WTC11 (cell line): Measurements from ENCODE around the gene C1orf232. TPM values are rescaled to one million over a fixed set of nuclear protein-coding genes. Genes with fewer than 3 reads are reported as not detected.

Experiments used
- ATAC-seq: fragments of 200-7000 bp; cut with Tn5 transposase; 2 replicates; pipeline ENCODE4 v1.10.0; 2021; ENCODE audit warnings: mild to moderate bottlenecking, moderate library complexity
- CTCF ChIA-PET: fragments of 300-600 bp; sonication (Branson Sonifier 250); formaldehyde crosslinking; loops from one replicate; lab custom pipeline; 2021; ENCODE audit warnings: antibody characterized with exemption; lab: Charles Lee
- POLR2A ChIA-PET: fragments of 350-600 bp; sonication (Branson Sonifier 250); formaldehyde crosslinking; loops from one replicate; lab custom pipeline; 2021; ENCODE audit warnings: antibody characterized with exemption; lab: Charles Lee
- DNase-seq: peaks from one replicate; pipeline ENCODE4 v3.0.0; 2021; ENCODE audit warnings: low spot score
- H3K27ac Mint-ChIP-seq: 2 replicates; pipeline ENCODE4 v1.8.0; 2021; ENCODE audit warnings: mixed read lengths
- H3K27me3 Mint-ChIP-seq: 2 replicates; pipeline ENCODE4 v1.8.0; 2021; ENCODE audit warnings: low read depth, mild to moderate bottlenecking, moderate library complexity, mixed read lengths
- H3K36me3 Mint-ChIP-seq: 2 replicates; pipeline ENCODE4 v1.8.0; 2021; ENCODE audit warnings: mixed read lengths
- H3K4me1 Mint-ChIP-seq: 2 replicates; pipeline ENCODE4 v1.8.0; 2022; ENCODE audit warnings: mixed read lengths
- H3K4me3 Mint-ChIP-seq: 2 replicates; pipeline ENCODE4 v1.8.0; 2021; ENCODE audit warnings: mild to moderate bottlenecking, moderate library complexity, mixed read lengths
- H3K9me3 Mint-ChIP-seq: 2 replicates; pipeline ENCODE4 v1.8.0; 2021; ENCODE audit warnings: mixed read lengths
- AR ChIP-seq: fragments of 250-450 bp; sonication (Bioruptor Pico); IDR thresholded peaks from 2 replicates; pipeline ENCODE4 v1.9.0; 2021; ENCODE audit warnings: mild to moderate bottlenecking
- ARID4B ChIP-seq: sonication (generic); formaldehyde crosslinking; IDR thresholded peaks from 2 replicates; pipeline ENCODE4 v1.8.0; 2023; ENCODE audit warnings: missing genetic modification reagents, mild to moderate bottlenecking, borderline replicate concordance
- CDX4 ChIP-seq: fragments of 250-450 bp; sonication (Bioruptor Pico); IDR thresholded peaks from 2 replicates; pipeline ENCODE4 v1.9.0; 2021; ENCODE audit warnings: moderate library complexity, mild to moderate bottlenecking, inconsistent platforms, borderline replicate concordance
- CTCF ChIP-seq: fragments of 200-600 bp; IDR thresholded peaks from 2 replicates; pipeline ENCODE4 v1.8.0; 2022; ENCODE audit warnings: antibody characterized with exemption
- E2F1 ChIP-seq: sonication (generic); formaldehyde crosslinking; IDR thresholded peaks from 2 replicates; pipeline ENCODE4 v1.8.0; 2022; ENCODE audit warnings: mild to moderate bottlenecking, missing genetic modification reagents
- E2F4 ChIP-seq: sonication (generic); formaldehyde crosslinking; IDR thresholded peaks from 2 replicates; pipeline ENCODE4 v1.8.1; 2022; ENCODE audit warnings: low read depth, mild to moderate bottlenecking, moderate library complexity, missing genetic modification reagents, borderline replicate concordance
- ESRRA ChIP-seq: sonication (generic); formaldehyde crosslinking; IDR thresholded peaks from 2 replicates; pipeline ENCODE4 v1.8.1; 2022; ENCODE audit warnings: mild to moderate bottlenecking, missing genetic modification reagents, borderline replicate concordance
- MYBL2 ChIP-seq: sonication (generic); formaldehyde crosslinking; IDR thresholded peaks from 2 replicates; pipeline ENCODE4 v1.8.1; 2023; ENCODE audit warnings: mild to moderate bottlenecking, moderate library complexity, missing genetic modification reagents
- NFATC4 ChIP-seq: fragments of 250-450 bp; sonication (Bioruptor Pico); IDR thresholded peaks from 2 replicates; pipeline ENCODE4 v1.9.0; 2021; ENCODE audit warnings: mild to moderate bottlenecking
- PRRX2 ChIP-seq: fragments of 250-450 bp; sonication (Bioruptor Pico); IDR thresholded peaks from 2 replicates; pipeline ENCODE4 v1.8.0; 2021; ENCODE audit warnings: mild to moderate bottlenecking
- RELA ChIP-seq: sonication (generic); formaldehyde crosslinking; IDR thresholded peaks from 2 replicates; pipeline ENCODE4 v1.8.1; 2022; ENCODE audit warnings: missing genetic modification reagents, mild to moderate bottlenecking, borderline replicate concordance
- SMAD3 ChIP-seq: sonication (generic); formaldehyde crosslinking; IDR thresholded peaks from 2 replicates; pipeline ENCODE4 v1.8.0; 2022; ENCODE audit warnings: missing genetic modification reagents, mild to moderate bottlenecking, borderline replicate concordance
- SMAD4 ChIP-seq: sonication (generic); formaldehyde crosslinking; IDR thresholded peaks from 2 replicates; pipeline ENCODE4 v1.8.0; 2022; ENCODE audit warnings: mild to moderate bottlenecking, missing genetic modification reagents
- TEAD1 ChIP-seq: sonication (generic); formaldehyde crosslinking; IDR thresholded peaks from 2 replicates; pipeline ENCODE4 v1.8.0; 2022; ENCODE audit warnings: mild to moderate bottlenecking, missing genetic modification reagents
- TEAD4 ChIP-seq: sonication (generic); formaldehyde crosslinking; IDR thresholded peaks from 2 replicates; pipeline ENCODE4 v1.8.0; 2022; ENCODE audit warnings: mild to moderate bottlenecking, missing genetic modification reagents
- ZBTB43 ChIP-seq: sonication (generic); formaldehyde crosslinking; IDR thresholded peaks from 2 replicates; pipeline ENCODE4 v1.8.1; 2023; ENCODE audit warnings: mild to moderate bottlenecking, missing genetic modification reagents
- ZNF532 ChIP-seq: fragments of 250-450 bp; sonication (Bioruptor Pico); IDR thresholded peaks from 2 replicates; pipeline ENCODE4 v1.9.0; 2021; ENCODE audit warnings: mild to moderate bottlenecking, borderline replicate concordance
- total RNA-seq: library from RNA; stranded (reverse); gene quantifications from 3 replicates; pipeline ENCODE4 v1.2.3, GENCODE V29; 2021

Gene C1orf232
- total RNA-seq, 1 experiment from 2014 or later = not detected

- TF ChIP-seq ZBTB43 (CRISPR knock-in tag) (no peak), AR (no peak), ESRRA (CRISPR knock-in tag) (no peak), E2F4 (CRISPR knock-in tag) (no peak), TEAD4 (CRISPR knock-in tag) (no peak)
These were observed 36.0 kb downstream of the C1orf232 start (continued) for GRCh38 chr1:26132834-26133167.

GRCh38 chr1:26132128-26132833, 36.5 kb downstream of the C1orf232 start:
- DNase-seq (peak; percentile 60), ATAC-seq (peak; percentile 65)
- no peaks in the 10 kb centered on the region for H3K27me3 Mint-ChIP-seq
- H3K4me1 Mint-ChIP-seq = peaks cover 7% of the 10 kb centered on the region
- H3K36me3 Mint-ChIP-seq = no peaks in the 10 kb centered on the region
- CTCF ChIA-PET = interaction anchor here (0.6 to 1.1 kb wide), 3 partner anchors 13 to 325 kb away, joined by 3 to 6 read pairs (median 3); no protein-coding TSS in a partner anchor
- H3K27ac Mint-ChIP-seq = no peak overlapping the region
- peaks cover 10% of the 10 kb centered on the region; the same call in 1 of the 2 replicates for H3K9me3 Mint-ChIP-seq
- no peak overlapping the region for H3K4me3 Mint-ChIP-seq
- POLR2A ChIA-PET = no interaction called here
- no peak for TF ChIP-seq ZNF532 (CRISPR knock-in tag)
- TF ChIP-seq MYBL2 (CRISPR knock-in tag) = no peak
- no peak for TF ChIP-seq CTCF
- TF ChIP-seq RELA = no peak
- no peak for TF ChIP-seq SMAD4 (CRISPR knock-in tag)
- TF ChIP-seq SMAD3 (CRISPR knock-in tag) = no peak
- no peak for TF ChIP-seq CDX4
- no peak for TF ChIP-seq ARID4B (CRISPR knock-in tag)
- TF ChIP-seq E2F1 (CRISPR knock-in tag) = no peak
- no peak for TF ChIP-seq PRRX2 (CRISPR knock-in tag)
- no peak for TF ChIP-seq NFATC4 (CRISPR knock-in tag)
- no peak for TF ChIP-seq TEAD1 (CRISPR knock-in tag)
